NCI-H446 treated with DMSO at 0.1 percent for 48 hours (cell line): Measurements from ENCODE around the gene NADK2.

Experiments
- DNase-seq: peaks from one replicate; lab custom pipeline; 2025; lab: John Stamatoyannopoulos, UW

The NADK2 gene

DNA sequence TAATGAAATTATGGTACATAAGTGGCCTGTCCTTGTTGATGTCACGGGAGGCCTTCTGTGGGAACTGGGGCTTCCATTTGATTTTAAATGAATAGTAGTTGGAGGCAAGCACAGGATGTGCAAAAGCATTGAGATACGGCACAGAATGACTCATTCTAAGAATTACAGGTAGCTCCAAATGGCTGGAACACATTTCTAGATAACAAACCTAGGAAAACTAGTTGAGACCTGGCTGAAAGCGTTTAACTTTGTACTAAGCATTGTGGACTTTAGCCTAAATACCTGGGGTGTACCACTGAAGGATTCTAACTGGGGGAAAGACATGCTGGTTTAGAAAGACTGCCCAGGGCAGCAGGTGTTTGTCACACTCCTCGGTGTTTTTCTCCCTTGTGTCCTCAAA, 80.4 kb downstream of the NADK2 start:
- no peak for DNase-seq

GRCh38 chr5:36160617-36161016, 81.1 kb downstream of the NADK2 start:
- no peak for DNase-seq

DNA sequence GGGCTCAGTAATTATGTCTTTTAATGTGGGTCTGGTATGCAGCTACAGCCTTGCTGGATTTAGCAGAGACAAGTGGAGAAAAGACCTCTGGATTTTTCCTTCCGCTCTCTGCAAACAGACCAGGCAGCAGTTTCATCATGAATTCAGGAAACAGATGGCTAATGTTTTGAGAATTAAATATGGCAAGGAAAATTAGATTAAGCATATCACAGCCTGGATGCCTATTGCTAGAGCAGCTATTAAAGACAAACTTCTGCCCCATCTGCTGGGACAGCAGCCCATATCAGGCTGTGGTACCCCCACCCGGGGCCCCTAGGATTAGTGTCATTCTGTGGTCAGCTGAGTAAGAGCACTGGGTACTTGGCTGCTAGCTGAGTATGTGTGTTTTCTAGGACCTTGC, 83.6 kb downstream of the NADK2 start:
- peak; percentile 33 for DNase-seq

GRCh38 chr5:36156619-36157018, 85.1 kb downstream of the NADK2 start:
- no peak for DNase-seq

- peak; percentile 50 for DNase-seq
Observed at GRCh38 chr5:36156121-36156601, 85.6 kb downstream of the NADK2 start.

- no peak for DNase-seq
Observed at GRCh38 chr5:36155291-36155690, 86.4 kb downstream of the NADK2 start.

- DNase-seq = no peak
Observed at GRCh38 chr5:36153726-36154125, 88.0 kb downstream of the NADK2 start.

DNA sequence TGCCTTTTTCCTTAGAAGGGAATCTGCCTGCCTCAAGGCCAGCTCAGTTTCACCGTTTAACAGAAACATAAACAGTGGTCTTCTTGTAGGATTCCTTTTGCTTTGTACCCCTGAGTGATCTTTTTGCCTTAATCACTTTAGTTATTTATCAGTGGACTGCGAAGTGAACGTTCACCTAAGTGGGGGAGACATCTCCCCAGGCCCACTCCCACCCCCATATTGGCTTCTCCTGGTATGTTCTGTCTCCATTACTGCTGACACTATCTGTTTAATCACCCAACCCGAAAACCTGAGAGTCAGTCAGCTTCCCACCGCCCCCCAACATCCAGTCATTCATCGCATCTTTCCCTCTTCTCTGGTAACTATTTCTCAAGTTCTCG, 88.4 kb downstream of the NADK2 start:
- no peak for DNase-seq

- no peak for DNase-seq
Observed at GRCh38 chr5:36152324-36153297, 89.1 kb downstream of the NADK2 start.

GRCh38 chr5:36151434-36152323, 90.0 kb downstream of the NADK2 start, which contains the start of the genes LMBRD2 and SKP2:
Gene LMBRD2 (minus strand): TSS chr5:36151887. CDS start chr5:36143349, 8,538 bp downstream.
Gene SKP2 (plus strand): TSS chr5:36152111. CDS start chr5:36152263, 152 bp downstream.
- peak; percentile 99 for DNase-seq

DNA sequence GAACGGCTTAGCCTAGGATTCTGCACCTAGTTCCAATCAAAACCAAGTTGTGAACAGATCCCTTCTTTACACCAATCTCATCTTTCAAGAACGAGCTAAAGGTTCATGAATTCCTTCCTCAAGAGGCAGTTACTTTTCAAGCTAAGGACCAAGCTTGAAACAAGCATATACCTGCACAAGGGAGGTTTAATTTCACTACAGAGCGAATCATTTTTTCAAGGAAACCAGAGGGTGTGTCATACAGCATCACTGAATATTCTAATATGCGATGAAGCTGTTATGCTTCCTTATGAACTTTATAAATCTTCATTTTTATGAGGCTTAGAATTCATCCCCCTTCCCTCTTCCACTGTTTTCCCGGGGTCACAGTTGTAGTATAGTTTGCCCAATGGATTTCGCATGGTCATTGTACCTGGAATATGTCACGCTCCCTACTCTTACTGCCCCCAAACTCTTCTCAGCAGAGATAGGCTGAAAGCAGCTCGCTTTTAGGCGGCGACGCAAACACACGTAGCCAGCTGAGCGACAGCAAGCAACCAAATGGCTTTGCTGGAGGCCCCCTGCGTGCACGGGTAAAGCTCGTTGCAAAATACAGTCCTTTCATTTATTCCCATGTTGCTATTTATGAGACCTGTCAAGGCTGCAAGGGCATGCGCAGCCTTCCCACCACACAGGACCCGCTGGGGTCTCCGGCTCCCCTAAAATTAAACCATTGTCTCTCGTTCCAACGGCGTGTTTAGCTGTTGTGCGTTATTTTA, 90.9 kb downstream of the NADK2 start:
- peak; percentile 59 for DNase-seq

DNA sequence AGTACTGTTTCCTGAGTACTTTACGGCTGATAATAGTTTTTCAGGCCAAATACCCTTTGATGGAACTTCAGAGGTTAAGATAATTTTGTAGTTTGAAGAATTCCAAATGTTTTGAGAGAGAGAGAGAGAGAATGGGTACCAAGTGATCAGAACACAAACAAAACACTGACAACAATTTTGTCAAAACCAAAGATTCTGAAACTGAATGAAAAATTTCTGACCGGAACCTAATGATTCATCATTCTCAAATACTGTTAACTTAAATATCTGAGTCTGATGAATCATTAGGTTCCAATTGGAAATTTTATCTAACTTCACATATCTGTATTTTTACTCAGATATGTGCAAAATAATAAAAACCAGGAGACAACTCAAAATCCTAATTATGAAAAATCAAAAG, 94.0 kb downstream of the NADK2 start:
- DNase-seq = no peak

- no peak for DNase-seq
Observed at GRCh38 chr5:36146390-36146789, 95.3 kb downstream of the NADK2 start.

DNA sequence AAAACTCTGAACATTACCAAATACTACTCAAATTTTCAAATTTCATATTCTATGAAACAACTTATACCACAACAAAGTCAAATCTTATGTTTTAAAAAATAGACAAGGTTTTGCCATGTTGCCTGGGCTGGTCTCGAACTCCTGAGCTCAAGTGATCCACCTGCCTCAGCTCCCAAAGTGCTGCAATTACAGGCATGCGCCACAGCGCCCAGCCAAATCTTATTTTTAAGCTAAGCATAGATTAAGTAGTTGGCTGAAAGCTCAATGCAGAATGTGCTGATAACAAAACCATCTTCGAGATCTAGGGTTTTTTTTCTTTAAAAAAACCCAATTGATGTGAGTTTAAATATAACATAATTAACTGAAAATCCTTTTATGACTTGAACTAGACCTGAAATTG, 96.4 kb downstream of the NADK2 start:
- no peak for DNase-seq
